ENCODE data around the gene ABCA4.
"Not testable (repeated sequence)": the region's sequence is repeated elsewhere in the genome, so short reads cannot be mapped to it uniquely, and the experiment has no call there.

ABCA4 gene

GRCh38 chr1:93969371-93969770, 151.6 kb downstream of the ABCA4 start:
- no peak for DNase-seq

GRCh38 chr1:93967306-93967705, 153.6 kb downstream of the ABCA4 start:
- no peak for DNase-seq

GRCh38 chr1:93965888-93966287, 155.1 kb downstream of the ABCA4 start:
- peak; percentile 42 for DNase-seq

GRCh38 chr1:93965256-93965655, 155.7 kb downstream of the ABCA4 start:
- no peak for DNase-seq

- DNase-seq, result no peak
These were observed 156.2 kb downstream of the ABCA4 start for GRCh38 chr1:93964777-93965200.

- no peak for DNase-seq
These were observed 156.7 kb downstream of the ABCA4 start for GRCh38 chr1:93964096-93964776.

- no peak for DNase-seq
These were observed 157.4 kb downstream of the ABCA4 start for GRCh38 chr1:93963585-93963984.

- no peak for DNase-seq
These were observed 159.0 kb downstream of the ABCA4 start for GRCh38 chr1:93961906-93962305.

GRCh38 chr1:93961443-93961842, 159.5 kb downstream of the ABCA4 start:
- no peak for DNase-seq

- no peak for DNase-seq
These were observed 160.3 kb downstream of the ABCA4 start for GRCh38 chr1:93960641-93961147.

- DNase-seq, result no peak
These were observed 161.5 kb downstream of the ABCA4 start for GRCh38 chr1:93959413-93959812.

- no peak for DNase-seq
These were observed 162.2 kb downstream of the ABCA4 start for GRCh38 chr1:93958726-93959100.

GRCh38 chr1:93958032-93958725, 162.8 kb downstream of the ABCA4 start:
- no peak for DNase-seq

GRCh38 chr1:93955765-93956164, 165.2 kb downstream of the ABCA4 start:
- no peak for DNase-seq

GRCh38 chr1:93947002-93947686, 173.8 kb downstream of the ABCA4 start:
- not testable (repeated sequence) for DNase-seq

Data from NCI-H2029 (cell line).